DMS153 treated with DMSO at 0.1 percent for 48 hours (cell line): ENCODE data around the gene SUV39H1.
"Not testable (repeated sequence)": the region's sequence is repeated elsewhere in the genome, so short reads cannot be mapped to it uniquely, and the experiment has no call there.

ENCODE experiments used
- DNase-seq: peaks from one replicate; lab custom pipeline; 2025; ENCODE audit not compliant: unreplicated experiment; lab: John Stamatoyannopoulos, UW

The SUV39H1 gene

DNA sequence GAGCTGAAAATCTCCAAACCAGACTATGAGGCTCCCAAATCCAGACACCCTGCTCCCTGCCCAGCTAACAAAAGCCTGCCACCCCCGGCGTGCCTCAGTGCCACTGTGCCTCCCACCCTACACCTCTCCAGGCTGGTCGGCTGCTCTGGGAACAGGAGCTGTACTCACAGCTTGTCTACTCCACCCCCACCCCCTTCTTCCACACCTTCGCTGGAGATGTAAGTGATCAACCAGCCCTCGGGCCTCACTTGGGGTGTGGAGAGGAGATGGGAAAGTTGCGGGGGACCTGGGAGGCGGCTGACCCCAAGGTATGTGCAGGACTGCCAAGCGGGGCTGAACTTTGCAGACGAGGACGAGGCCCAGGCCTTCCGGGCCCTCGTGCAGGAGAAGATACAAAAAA is 11.1 kb upstream of the SUV39H1 start:
- no peak for DNase-seq

DNA sequence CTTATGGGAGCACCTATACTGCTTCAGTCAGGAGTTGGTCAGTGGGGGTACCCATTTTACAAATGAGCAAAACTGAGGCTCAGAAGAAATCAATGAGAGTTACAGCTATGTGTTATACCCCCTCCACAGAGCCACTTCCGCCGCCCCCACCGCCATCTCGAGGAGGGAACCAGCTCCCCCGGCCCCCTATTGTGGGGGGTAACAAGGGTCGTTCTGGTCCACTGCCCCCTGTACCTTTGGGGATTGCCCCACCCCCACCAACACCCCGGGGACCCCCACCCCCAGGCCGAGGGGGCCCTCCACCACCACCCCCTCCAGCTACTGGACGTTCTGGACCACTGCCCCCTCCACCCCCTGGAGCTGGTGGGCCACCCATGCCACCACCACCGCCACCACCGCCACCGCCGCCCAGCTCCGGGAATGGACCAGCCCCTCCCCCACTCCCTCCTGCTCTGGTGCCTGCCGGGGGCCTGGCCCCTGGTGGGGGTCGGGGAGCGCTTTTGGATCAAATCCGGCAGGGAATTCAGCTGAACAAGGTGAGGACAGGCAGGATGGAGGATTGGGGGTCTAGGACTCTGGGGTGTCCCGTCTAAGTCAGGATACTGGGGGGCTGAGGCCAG is 7.9 kb upstream of the SUV39H1 start:
- no peak for DNase-seq

GRCh38 chrX:48689208-48689920 is 7.2 kb upstream of the SUV39H1 start:
- DNase-seq: no peak

DNA sequence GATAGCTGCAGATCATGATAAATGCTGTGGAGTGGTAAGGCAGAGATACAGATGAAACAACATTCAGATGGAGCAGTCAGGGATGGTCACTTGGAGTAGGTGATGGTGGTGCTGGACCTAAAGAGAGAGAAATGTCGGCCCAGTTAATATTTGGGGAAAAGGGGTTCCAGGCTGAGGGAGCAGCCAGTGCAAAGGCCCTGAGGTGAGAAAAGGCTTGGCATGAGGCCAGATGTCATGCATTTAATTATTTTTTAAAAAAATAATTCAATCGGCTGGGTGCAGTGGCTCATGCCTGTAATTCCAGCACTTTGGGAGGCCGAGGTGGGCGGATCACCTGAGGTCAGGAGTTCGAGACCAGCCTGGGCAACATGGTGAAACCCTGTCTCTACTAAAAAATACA is 4.8 kb upstream of the SUV39H1 start:
- DNase-seq: not testable (repeated sequence)

DNA sequence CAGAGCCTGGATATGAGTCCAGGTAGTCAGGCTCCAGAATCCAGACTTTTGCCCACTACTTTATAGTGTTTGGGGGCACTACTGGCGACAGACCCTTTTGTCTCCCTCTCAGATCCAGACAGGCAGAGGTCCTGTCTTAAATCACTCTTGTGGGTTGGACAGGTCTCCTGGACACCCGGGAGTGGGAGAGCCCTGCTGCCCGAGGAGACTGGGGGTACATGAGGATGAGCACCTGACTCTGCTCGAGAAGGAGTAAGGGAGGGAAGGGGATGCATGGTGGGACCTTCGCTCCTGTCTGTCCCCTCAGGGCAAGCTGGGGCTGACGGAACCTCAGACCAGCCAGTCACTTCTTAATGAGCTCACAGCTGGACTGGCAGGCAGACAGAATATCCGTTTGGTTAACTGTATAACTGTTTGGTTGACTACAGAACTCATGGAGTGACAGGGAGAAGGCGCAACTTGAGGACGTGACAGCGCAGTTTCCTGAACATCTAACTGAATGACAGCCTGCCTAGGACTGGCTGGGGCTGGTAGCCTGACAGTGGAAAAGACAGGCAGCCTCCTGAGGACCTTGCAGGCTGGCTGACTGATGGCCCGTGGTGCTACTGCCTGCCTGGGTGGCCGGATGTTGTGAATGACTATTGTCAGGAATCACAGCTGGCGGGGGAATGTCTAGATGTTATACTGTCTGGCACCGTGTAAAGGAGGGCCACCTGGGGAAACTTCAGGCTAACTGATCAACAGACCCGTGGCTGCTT is 1.6 kb upstream of the SUV39H1 start:
- DNase-seq: no peak

DNA sequence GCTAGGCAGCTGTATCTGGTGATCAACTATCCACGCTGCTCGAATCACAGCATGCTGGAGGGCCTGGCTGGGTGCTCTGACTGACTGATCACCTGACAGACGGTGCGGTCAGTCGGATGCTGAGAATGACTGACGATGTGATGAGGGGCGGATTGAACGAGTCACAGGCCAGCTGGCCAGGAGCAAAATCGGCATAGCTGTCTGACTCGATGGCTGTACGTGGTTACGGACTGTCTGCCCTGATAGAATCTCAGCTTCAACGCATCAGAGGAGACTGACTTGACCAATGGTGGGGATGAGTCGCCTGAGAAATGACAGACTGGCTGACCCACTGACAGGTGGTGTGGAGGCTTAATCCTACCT is 1.0 kb upstream of the SUV39H1 start:
- no peak for DNase-seq

DNA sequence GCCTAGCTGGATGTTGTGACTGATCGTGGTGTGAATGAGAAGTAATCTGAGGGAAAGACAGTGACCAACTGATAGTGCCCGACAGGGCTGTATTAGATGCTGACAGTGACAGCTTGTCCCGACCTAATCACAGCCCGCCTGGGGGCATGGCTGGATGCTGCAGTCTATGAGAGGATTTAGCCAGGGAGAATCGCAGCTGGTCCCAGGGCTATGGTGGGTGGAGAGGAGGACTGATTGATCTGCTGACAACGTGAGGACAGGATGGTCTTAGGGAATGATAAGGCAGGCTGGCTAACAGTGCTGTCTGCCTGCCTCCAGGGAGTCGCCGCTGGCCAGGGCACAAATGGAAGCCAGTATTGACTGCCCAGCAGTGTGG is 621 bp upstream of the SUV39H1 start:
- no peak for DNase-seq

GRCh38 chrX:48696909-48697727 is 584 bp downstream of the SUV39H1 start:
- no peak for DNase-seq

GRCh38 chrX:48698306-48698705 is 1.8 kb downstream of the SUV39H1 start:
- DNase-seq: no peak

GRCh38 chrX:48700246-48700645 is 3.7 kb downstream of the SUV39H1 start:
- no peak for DNase-seq

- DNase-seq: no peak
These were observed 4.6 kb downstream of the SUV39H1 start for GRCh38 chrX:48700951-48701653.

- DNase-seq: no peak
These were observed 5.5 kb downstream of the SUV39H1 start for GRCh38 chrX:48702032-48702431.

GRCh38 chrX:48702716-48703115 is 6.2 kb downstream of the SUV39H1 start:
- no peak for DNase-seq

GRCh38 chrX:48703228-48703627 is 6.7 kb downstream of the SUV39H1 start:
- no peak for DNase-seq

- no peak for DNase-seq
These were observed 7.3 kb downstream of the SUV39H1 start for GRCh38 chrX:48703642-48704481.

DNA sequence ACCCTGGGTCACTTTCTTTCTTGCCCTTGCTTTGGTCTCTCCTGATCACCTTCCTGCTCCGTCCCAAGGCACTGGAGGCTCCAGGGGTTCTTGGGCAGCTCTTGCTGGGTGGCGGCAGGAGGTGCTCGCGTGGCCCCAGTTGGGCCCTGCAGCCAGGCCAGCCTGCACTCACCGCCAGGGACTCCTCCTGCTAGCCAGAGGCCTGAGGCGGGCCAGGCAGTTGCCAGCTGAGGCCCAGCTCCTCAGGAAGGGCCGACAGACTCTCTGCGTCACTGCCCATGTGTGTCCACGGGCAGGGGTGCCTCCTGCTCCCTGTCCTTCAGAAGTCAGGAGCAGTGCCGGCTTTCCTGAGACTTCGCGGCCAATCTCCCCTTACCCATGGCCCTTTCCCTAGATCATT is 9.3 kb downstream of the SUV39H1 start:
- DNase-seq: no peak

- no peak for DNase-seq
These were observed 13.1 kb downstream of the SUV39H1 start for GRCh38 chrX:48709522-48710112.

- no peak for DNase-seq
These were observed 14.8 kb downstream of the SUV39H1 start for GRCh38 chrX:48711162-48711928.
